Measurements from ENCODE around the gene CEP152.

CEP152 gene

DNA sequence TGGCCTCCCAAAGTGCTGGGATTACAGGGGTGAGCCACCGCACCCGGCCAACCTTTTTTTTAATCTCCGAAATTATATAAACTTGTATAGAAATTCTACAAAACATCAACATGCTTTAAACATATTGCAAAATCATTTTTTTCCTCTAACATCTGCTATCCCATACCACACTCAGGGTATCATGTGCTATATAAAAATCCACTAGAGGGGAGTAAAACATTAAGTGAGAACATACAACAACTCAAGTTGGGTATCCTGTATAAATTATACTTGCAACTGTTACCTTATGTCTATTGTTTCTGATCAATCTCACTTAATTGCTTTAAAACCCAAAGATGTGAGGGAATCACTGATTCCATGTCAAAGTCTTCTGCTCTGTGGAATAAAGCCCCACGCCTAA is 93.4 kb downstream of the CEP152 start:
- H3F3A ChIP-seq (ENCODE audit: insufficient read depth): no peaks in the 10 kb centered on the region
- no peaks in the 10 kb centered on the region for H3K79me2 ChIP-seq (ENCODE audit: insufficient read depth, low read length)
- H3K27ac ChIP-seq (ENCODE audit: low read depth, low read length): no peak overlapping the region
- peaks cover 16% of the 10 kb centered on the region; the same call in 1 of the 2 replicates for H3K9me3 ChIP-seq (ENCODE audit: insufficient read depth, low read length)
- no peak overlapping the region for H3K9ac ChIP-seq (ENCODE audit: low read length)
- H3K4me2 ChIP-seq (ENCODE audit: low read depth, low read length, poor library complexity, severe bottlenecking): no peak overlapping the region
- H3K9me2 ChIP-seq (replicated peaks; ENCODE audit: insufficient read depth, low read length): no peaks in the 10 kb centered on the region
- H2AFZ ChIP-seq (ENCODE audit: low read depth, low read length, severe bottlenecking): no peak overlapping the region
- no peaks in the 10 kb centered on the region for H4K20me1 ChIP-seq (ENCODE audit: low read depth, low read length)
- TF ChIP-seq, protein P1, sequence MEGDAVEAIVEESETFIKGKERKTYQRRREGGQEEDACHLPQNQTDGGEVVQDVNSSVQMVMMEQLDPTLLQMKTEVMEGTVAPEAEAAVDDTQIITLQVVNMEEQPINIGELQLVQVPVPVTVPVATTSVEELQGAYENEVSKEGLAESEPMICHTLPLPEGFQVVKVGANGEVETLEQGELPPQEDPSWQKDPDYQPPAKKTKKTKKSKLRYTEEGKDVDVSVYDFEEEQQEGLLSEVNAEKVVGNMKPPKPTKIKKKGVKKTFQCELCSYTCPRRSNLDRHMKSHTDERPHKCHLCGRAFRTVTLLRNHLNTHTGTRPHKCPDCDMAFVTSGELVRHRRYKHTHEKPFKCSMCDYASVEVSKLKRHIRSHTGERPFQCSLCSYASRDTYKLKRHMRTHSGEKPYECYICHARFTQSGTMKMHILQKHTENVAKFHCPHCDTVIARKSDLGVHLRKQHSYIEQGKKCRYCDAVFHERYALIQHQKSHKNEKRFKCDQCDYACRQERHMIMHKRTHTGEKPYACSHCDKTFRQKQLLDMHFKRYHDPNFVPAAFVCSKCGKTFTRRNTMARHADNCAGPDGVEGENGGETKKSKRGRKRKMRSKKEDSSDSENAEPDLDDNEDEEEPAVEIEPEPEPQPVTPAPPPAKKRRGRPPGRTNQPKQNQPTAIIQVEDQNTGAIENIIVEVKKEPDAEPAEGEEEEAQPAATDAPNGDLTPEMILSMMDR (IDR thresholded peaks at IDR 0.05; ENCODE audit: insufficient read depth, low read length, poor library complexity, severe bottlenecking): no peak
- no peak for TF ChIP-seq EZH2phosphoT487 (conservative IDR thresholded peaks at IDR 0.05; ENCODE audit: low read length)
- H3K27me3 ChIP-seq (ENCODE audit: low read length): no peaks in the 10 kb centered on the region
- H3K36me3 ChIP-seq (ENCODE audit: low read length): peaks cover 8% of the 10 kb centered on the region; the same call in 1 of the 2 replicates
- no peak overlapping the region for H3K4me3 ChIP-seq (ENCODE audit: insufficient read depth, low read length, poor library complexity, severe bottlenecking)

DNA sequence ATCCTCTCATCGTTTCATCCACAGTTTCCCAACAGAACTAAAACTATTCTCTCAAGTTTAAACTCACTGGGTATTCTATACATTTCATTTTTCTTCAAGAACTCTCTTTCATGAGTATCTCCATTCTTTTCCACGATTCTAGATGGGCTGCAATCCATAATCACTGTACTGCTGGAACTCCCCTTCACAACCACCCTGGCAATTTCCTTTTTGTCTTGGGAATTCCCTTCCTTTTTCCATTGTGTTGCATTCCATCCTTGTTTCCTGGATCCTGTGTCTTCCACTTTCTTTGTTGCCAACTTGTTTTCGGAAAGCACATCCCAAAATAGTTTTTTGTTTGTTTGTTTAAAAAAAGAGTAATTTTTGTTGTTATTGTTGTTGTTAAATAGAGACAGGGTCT is 98.3 kb downstream of the CEP152 start:
- no peak overlapping the region for H3K27ac ChIP-seq (ENCODE audit: low read depth, low read length)
- no peaks in the 10 kb centered on the region for H3K9me2 ChIP-seq (replicated peaks; ENCODE audit: insufficient read depth, low read length)
- H3K79me2 ChIP-seq (ENCODE audit: insufficient read depth, low read length): no peaks in the 10 kb centered on the region
- no peaks in the 10 kb centered on the region for H4K20me1 ChIP-seq (ENCODE audit: low read depth, low read length)
- H3K36me3 ChIP-seq (ENCODE audit: low read length): peaks cover 8% of the 10 kb centered on the region; the same call in 1 of the 2 replicates
- no peak overlapping the region for H3K4me2 ChIP-seq (ENCODE audit: low read depth, low read length, poor library complexity, severe bottlenecking)
- H3K9me3 ChIP-seq (ENCODE audit: insufficient read depth, low read length): peaks cover 16% of the 10 kb centered on the region; the same call in 1 of the 2 replicates
- H3K9ac ChIP-seq (ENCODE audit: low read length): no peak overlapping the region
- H2AFZ ChIP-seq (ENCODE audit: low read depth, low read length, severe bottlenecking): no peak overlapping the region
- no peak overlapping the region for H3K4me3 ChIP-seq (ENCODE audit: insufficient read depth, low read length, poor library complexity, severe bottlenecking)
- no peaks in the 10 kb centered on the region for H3F3A ChIP-seq (ENCODE audit: insufficient read depth)
- no peak for TF ChIP-seq EZH2phosphoT487 (conservative IDR thresholded peaks at IDR 0.05; ENCODE audit: low read length)
- TF ChIP-seq, protein P1 (IDR thresholded peaks at IDR 0.05; ENCODE audit: insufficient read depth, low read length, poor library complexity, severe bottlenecking): no peak
- no peaks in the 10 kb centered on the region for H3K27me3 ChIP-seq (ENCODE audit: low read length)

DNA sequence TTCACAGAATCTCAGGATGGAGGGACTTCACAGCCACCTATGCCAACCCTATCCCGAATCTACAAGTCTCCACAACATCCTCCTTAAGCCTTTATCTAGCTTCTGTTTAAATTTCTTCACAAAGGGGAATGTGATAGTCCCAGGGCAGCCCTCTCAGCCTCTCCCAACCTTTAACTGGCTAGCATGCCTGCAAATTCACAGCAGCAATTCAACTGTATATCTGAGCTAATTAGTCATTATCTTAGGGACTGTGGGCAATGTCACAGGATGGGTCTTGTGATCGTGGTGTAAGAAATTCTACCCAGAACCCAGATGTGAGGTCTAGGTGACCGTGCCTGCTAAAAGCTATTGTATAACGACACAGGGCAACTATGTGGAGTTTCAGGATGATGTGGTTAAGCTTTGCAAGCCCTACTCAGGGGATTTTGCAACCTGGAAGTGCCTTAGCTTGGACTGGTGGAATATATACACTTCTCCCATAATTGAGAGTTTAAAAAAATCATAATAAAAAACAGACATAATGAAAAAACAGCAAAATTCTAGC is 99.8 kb downstream of the CEP152 start:
- no peaks in the 10 kb centered on the region for H3F3A ChIP-seq (ENCODE audit: insufficient read depth)
- H3K27me3 ChIP-seq (ENCODE audit: low read length): no peaks in the 10 kb centered on the region
- no peaks in the 10 kb centered on the region for H4K20me1 ChIP-seq (ENCODE audit: low read depth, low read length)
- no peak overlapping the region for H2AFZ ChIP-seq (ENCODE audit: low read depth, low read length, severe bottlenecking)
- H3K4me2 ChIP-seq (ENCODE audit: low read depth, low read length, poor library complexity, severe bottlenecking): no peak overlapping the region
- H3K27ac ChIP-seq (ENCODE audit: low read depth, low read length): no peak overlapping the region
- H3K4me3 ChIP-seq (ENCODE audit: insufficient read depth, low read length, poor library complexity, severe bottlenecking): no peak overlapping the region
- H3K9me3 ChIP-seq (ENCODE audit: insufficient read depth, low read length): peaks cover 7% of the 10 kb centered on the region; the same call in 1 of the 2 replicates
- peaks cover 7% of the 10 kb centered on the region; the same call in 1 of the 2 replicates for H3K36me3 ChIP-seq (ENCODE audit: low read length)
- TF ChIP-seq, protein P1 (IDR thresholded peaks at IDR 0.05; ENCODE audit: insufficient read depth, low read length, poor library complexity, severe bottlenecking): no peak
- no peak for TF ChIP-seq EZH2phosphoT487 (conservative IDR thresholded peaks at IDR 0.05; ENCODE audit: low read length)
- no peaks in the 10 kb centered on the region for H3K79me2 ChIP-seq (ENCODE audit: insufficient read depth, low read length)
- H3K9ac ChIP-seq (ENCODE audit: low read length): no peak overlapping the region
- H3K9me2 ChIP-seq (replicated peaks; ENCODE audit: insufficient read depth, low read length): no peaks in the 10 kb centered on the region

Data from SU-DHL-6 (cell line).